ENCODE measurements around the gene HMGB1.

- TF ChIP-seq, protein P1, sequence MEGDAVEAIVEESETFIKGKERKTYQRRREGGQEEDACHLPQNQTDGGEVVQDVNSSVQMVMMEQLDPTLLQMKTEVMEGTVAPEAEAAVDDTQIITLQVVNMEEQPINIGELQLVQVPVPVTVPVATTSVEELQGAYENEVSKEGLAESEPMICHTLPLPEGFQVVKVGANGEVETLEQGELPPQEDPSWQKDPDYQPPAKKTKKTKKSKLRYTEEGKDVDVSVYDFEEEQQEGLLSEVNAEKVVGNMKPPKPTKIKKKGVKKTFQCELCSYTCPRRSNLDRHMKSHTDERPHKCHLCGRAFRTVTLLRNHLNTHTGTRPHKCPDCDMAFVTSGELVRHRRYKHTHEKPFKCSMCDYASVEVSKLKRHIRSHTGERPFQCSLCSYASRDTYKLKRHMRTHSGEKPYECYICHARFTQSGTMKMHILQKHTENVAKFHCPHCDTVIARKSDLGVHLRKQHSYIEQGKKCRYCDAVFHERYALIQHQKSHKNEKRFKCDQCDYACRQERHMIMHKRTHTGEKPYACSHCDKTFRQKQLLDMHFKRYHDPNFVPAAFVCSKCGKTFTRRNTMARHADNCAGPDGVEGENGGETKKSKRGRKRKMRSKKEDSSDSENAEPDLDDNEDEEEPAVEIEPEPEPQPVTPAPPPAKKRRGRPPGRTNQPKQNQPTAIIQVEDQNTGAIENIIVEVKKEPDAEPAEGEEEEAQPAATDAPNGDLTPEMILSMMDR (IDR thresholded peaks at IDR 0.05; ENCODE audit: borderline replicate concordance, extremely low read depth, low read length, poor library complexity, severe bottlenecking): no peak
- no peak for TF ChIP-seq EZH2 (IDR thresholded peaks at IDR 0.05; ENCODE audit: borderline replicate concordance, low read depth, low read length, severe bottlenecking)
Observed at GRCh38 chr13:30465343-30465592, 468 bp downstream of the HMGB1 start.
